Measurements from ENCODE around the gene ATL1. TPM values are rescaled to one million over a fixed set of nuclear protein-coding genes. Genes with fewer than 3 reads are reported as not detected.

Gene ATL1
- total and polyA plus RNA-seq, 2 of the 13 experiments (the other 11 are each of a cell fraction or from before 2014, with no cell fraction given) = 0.60 to 0.65 TPM

GRCh38 chr14:50667996-50668825 lies 108.3 kb downstream of the ATL1 start, which contains the start of gene SAV1 (continued):
- TF ChIP-seq ZBTB33 (CRISPR knock-in tag; IDR thresholded peaks at IDR 0.05) (no peak), SNAPC5 (CRISPR knock-in tag; IDR thresholded peaks at IDR 0.05; ENCODE audit: borderline replicate concordance) (peak; percentile 99), NFATC3 (CRISPR knock-in tag; IDR thresholded peaks at IDR 0.05) (no peak), ZBTB20 (CRISPR knock-in tag; IDR thresholded peaks at IDR 0.05; ENCODE audit: borderline replicate concordance, low read depth) (no peak), TRIM24 (CRISPR knock-in tag; IDR thresholded peaks at IDR 0.05) (no peak), ATF6 (CRISPR knock-in tag; conservative IDR thresholded peaks at IDR 0.05) (no peak), DMAP1 (CRISPR knock-in tag; IDR thresholded peaks at IDR 0.05) (no peak), ZNF343 (CRISPR knock-in tag; IDR thresholded peaks at IDR 0.05) (0 out of 2 replicates have a peak, but pooled peaks have one; percentile 18), KAT2B (IDR thresholded peaks at IDR 0.05; ENCODE audit: borderline replicate concordance, low read depth, low read length) (no peak), RARA (CRISPR knock-in tag; IDR thresholded peaks at IDR 0.05) (no peak), GABPA (IDR thresholded peaks at IDR 0.05; ENCODE audit: low read depth, low read length) (no peak), GABPA (CRISPR knock-in tag; IDR thresholded peaks at IDR 0.05; ENCODE audit: low read depth) (no peak), MLLT10 (CRISPR knock-in tag; IDR thresholded peaks at IDR 0.05) (no peak), MTF2 (CRISPR knock-in tag; IDR thresholded peaks at IDR 0.05; ENCODE audit: borderline replicate concordance) (no peak), CC2D1A (CRISPR knock-in tag; IDR thresholded peaks at IDR 0.05) (no peak), ZNF260 (CRISPR knock-in tag; IDR thresholded peaks at IDR 0.05; ENCODE audit: borderline replicate concordance, low read depth) (no peak), ZNF546 (CRISPR knock-in tag; conservative IDR thresholded peaks at IDR 0.05) (peak; percentile 70; the same call in 1 of the 2 replicates), AFF4 (CRISPR knock-in tag; IDR thresholded peaks at IDR 0.05) (no peak), ZNF501 (CRISPR knock-in tag; IDR thresholded peaks at IDR 0.05) (no peak; the same call in 1 of the 2 replicates), ZNF207 (IDR thresholded peaks at IDR 0.05; ENCODE audit: borderline replicate concordance) (no peak)

Data from HepG2 (cell line).